Measurements from ENCODE around the gene MSL1.

MSL1 gene

GRCh38 chr17:40074871-40075200 lies 46.9 kb upstream of the MSL1 start:
- H3K4me3 ChIP-seq (ENCODE audit: low read depth, low read length): no peak overlapping the region
- no peak for TF ChIP-seq CTCF (conservative IDR thresholded peaks at IDR 0.05; ENCODE audit: low read depth, low read length)
- DNase-seq (ENCODE audit: low read depth): no peak

- DNase-seq (ENCODE audit: low read depth): peak; percentile 67
- peak; percentile 90 for TF ChIP-seq CTCF (conservative IDR thresholded peaks at IDR 0.05; ENCODE audit: low read depth, low read length)
- no peak overlapping the region for H3K4me3 ChIP-seq (ENCODE audit: low read depth, low read length)
These were observed 46.4 kb upstream of the MSL1 start for GRCh38 chr17:40075201-40075941.

- DNase-seq (ENCODE audit: low read depth): no peak
- H3K4me3 ChIP-seq (ENCODE audit: low read depth, low read length): no peak overlapping the region
- TF ChIP-seq CTCF (conservative IDR thresholded peaks at IDR 0.05; ENCODE audit: low read depth, low read length): no peak
These were observed 45.8 kb upstream of the MSL1 start for GRCh38 chr17:40075942-40076498.

GRCh38 chr17:40076591-40076990 lies 45.2 kb upstream of the MSL1 start:
- no peak for TF ChIP-seq CTCF (conservative IDR thresholded peaks at IDR 0.05; ENCODE audit: low read depth, low read length)
- H3K4me3 ChIP-seq (ENCODE audit: low read depth, low read length): no peak overlapping the region
- DNase-seq (ENCODE audit: low read depth): no peak

GRCh38 chr17:40079545-40079944 lies 42.2 kb upstream of the MSL1 start:
- no peak for DNase-seq (ENCODE audit: low read depth)
- TF ChIP-seq CTCF (conservative IDR thresholded peaks at IDR 0.05; ENCODE audit: low read depth, low read length): no peak

GRCh38 chr17:40084477-40084876 lies 37.3 kb upstream of the MSL1 start:
- H3K4me3 ChIP-seq (ENCODE audit: low read depth, low read length): no peak overlapping the region
- no peak for DNase-seq (ENCODE audit: low read depth)
- TF ChIP-seq CTCF (conservative IDR thresholded peaks at IDR 0.05; ENCODE audit: low read depth, low read length): no peak

More at GRCh38 chr17:40079545-40079944, 42.2 kb upstream of the MSL1 start:
- H3K4me3 ChIP-seq (ENCODE audit: low read depth, low read length): no peak overlapping the region
